Breast epithelium (tissue), 4 donors: Measurements from ENCODE around the gene AP4S1. TPM values are rescaled to one million over a fixed set of nuclear protein-coding genes. Genes with fewer than 3 reads are reported as not detected.
"Not testable (repeated sequence)": the region's sequence is repeated elsewhere in the genome, so short reads cannot be mapped to it uniquely, and the experiment has no call there.

Source experiments
- DNase-seq, 2 donors: peaks; one replicate each; pipeline ENCODE4 v3.0.0-alpha.2; 2019; ENCODE audit warnings: low spot score in 2 of 2
- H3K27ac ChIP-seq, 2 donors: fragments of 200-600 bp; sonication (generic) in 1 of 2; one replicate each; pipeline ENCODE4 v1.5.1; 2016 to 2019; ENCODE audit warnings: mild to moderate bottlenecking in 1 of 2
- H3K27me3 ChIP-seq, 2 donors: fragments of 200-600 bp; sonication (generic) in 1 of 2; one replicate each; pipeline versions ENCODE4 v1.5.1 to v1.6.0; 2017 to 2019; ENCODE audit warnings: control low read depth in 1 of 2, mild to moderate bottlenecking in 1 of 2
- H3K36me3 ChIP-seq: fragments of 200-600 bp; one replicate; pipeline ENCODE4 v1.5.1; 2019
- H3K4me1 ChIP-seq, 2 donors: fragments of 200-600 bp; sonication (generic); one replicate each; pipeline ENCODE4 v1.5.1; 2016 to 2019; ENCODE audit warnings: control low read depth in 1 of 2
- H3K4me3 ChIP-seq, 3 donors: fragments of 200-600 bp; sonication (generic); 1 replicate in 2 of 3; 2 replicates in 1 of 3; pipeline ENCODE4 v1.5.1; 2016 to 2019; ENCODE audit warnings: mild to moderate bottlenecking in 3 of 3, moderate library complexity in 2 of 3
- H3K9me3 ChIP-seq, 2 donors: fragments of 200-600 bp; sonication (generic) in 1 of 2; one replicate each; pipeline ENCODE4 v1.5.1; 2016 to 2019; ENCODE audit warnings: control low read depth in 1 of 2
- CTCF ChIP-seq, 3 donors: fragments of 450-650 bp; IDR thresholded peaks; one replicate each; pipeline ENCODE4 v1.5.1; 2016 to 2017; ENCODE audit warnings: antibody characterized with exemption in 3 of 3, mild to moderate bottlenecking in 3 of 3, moderate library complexity in 3 of 3
- POLR2A ChIP-seq: fragments of 450-650 bp; IDR thresholded peaks from one replicate; pipeline ENCODE4 v1.6.1; 2016; ENCODE audit warnings: antibody characterized with exemption, mild to moderate bottlenecking, moderate library complexity
- POLR2AphosphoS5 ChIP-seq, 3 donors: sonication (generic); formaldehyde crosslinking; IDR thresholded peaks; one replicate each; pipeline ENCODE4 v1.6.1; 2017; ENCODE audit warnings: antibody characterized with exemption in 3 of 3
- intact Hi-C: fragments of 100-400 bp; cut with DNase I; formaldehyde crosslinking; loops from one replicate; pipeline ENCODE4 v1.15.1; 2023; ENCODE audit warnings: low total_unique reads
- total RNA-seq, 3 donors: library from RNA; depleted of rRNA; stranded (reverse); fragments of >200 nt; gene quantifications; one replicate each; pipeline ENCODE4 v1.1.0, GENCODE V29; 2016

AP4S1 gene
- total RNA-seq, 3 donors from 2014 or later = 4.5 to 11.1 (median 5.2) TPM

GRCh38 chr14:31030469-31030868 lies 5.0 kb downstream of the AP4S1 start:
- Histone ChIP-seq H3K27ac (no peak overlapping the region), H3K4me1 (no peaks in the 10 kb centered on the region), H3K4me3 (no peak overlapping the region), H3K27me3 (no peaks in the 10 kb centered on the region), H3K36me3 (no peaks in the 10 kb centered on the region), H3K9me3 (no peaks in the 10 kb centered on the region)
- TF ChIP-seq POLR2AphosphoS5 (IDR thresholded peaks at IDR 0.05) = no peak
- TF ChIP-seq CTCF (IDR thresholded peaks at IDR 0.05) = no peak
- no peak for TF ChIP-seq POLR2A
- intact Hi-C loops = no loop called here
- DNase-seq = no peak

GRCh38 chr14:31036552-31036951 lies 11.1 kb downstream of the AP4S1 start:
- H3K9me3 ChIP-seq = no peaks in the 10 kb centered on the region
- intact Hi-C loops = no loop called here
- no peaks in the 10 kb centered on the region for H3K4me1 ChIP-seq
- no peaks in the 10 kb centered on the region for H3K36me3 ChIP-seq
- H3K27ac ChIP-seq = no peak overlapping the region
- no peak for DNase-seq
- no peaks in the 10 kb centered on the region for H3K27me3 ChIP-seq
- no peak overlapping the region for H3K4me3 ChIP-seq
- no peak for TF ChIP-seq CTCF (IDR thresholded peaks at IDR 0.05)
- TF ChIP-seq POLR2A = no peak
- no peak for TF ChIP-seq POLR2AphosphoS5 (IDR thresholded peaks at IDR 0.05)

GRCh38 chr14:31037709-31038221 lies 12.3 kb downstream of the AP4S1 start:
- no peaks in the 10 kb centered on the region for H3K9me3 ChIP-seq
- no peaks in the 10 kb centered on the region for H3K27me3 ChIP-seq
- no peak overlapping the region for H3K4me3 ChIP-seq
- intact Hi-C loops = no loop called here
- DNase-seq = no peak
- no peaks in the 10 kb centered on the region for H3K36me3 ChIP-seq
- H3K27ac ChIP-seq = no peak overlapping the region
- H3K4me1 ChIP-seq = no peaks in the 10 kb centered on the region
- TF ChIP-seq CTCF (IDR thresholded peaks at IDR 0.05) (no peak), POLR2AphosphoS5 (IDR thresholded peaks at IDR 0.05) (no peak), POLR2A (no peak)

GRCh38 chr14:31038521-31039166 lies 13.2 kb downstream of the AP4S1 start:
- no peaks in the 10 kb centered on the region for H3K4me1 ChIP-seq
- no peak overlapping the region for H3K4me3 ChIP-seq
- H3K27me3 ChIP-seq = no peaks in the 10 kb centered on the region
- H3K9me3 ChIP-seq = no peaks in the 10 kb centered on the region
- H3K36me3 ChIP-seq = no peaks in the 10 kb centered on the region
- intact Hi-C loops = no loop called here
- DNase-seq = no peak
- no peak overlapping the region for H3K27ac ChIP-seq
- TF ChIP-seq CTCF (IDR thresholded peaks at IDR 0.05) (no peak), POLR2A (no peak), POLR2AphosphoS5 (IDR thresholded peaks at IDR 0.05) (no peak)

GRCh38 chr14:31042300-31042699 lies 16.9 kb downstream of the AP4S1 start:
- Histone ChIP-seq H3K27ac (no peak overlapping the region), H3K4me1 (no peaks in the 10 kb centered on the region), H3K4me3 (no peak overlapping the region), H3K9me3 (no peaks in the 10 kb centered on the region), H3K36me3 (no peaks in the 10 kb centered on the region), H3K27me3 (no peaks in the 10 kb centered on the region)
- intact Hi-C loops = no loop called here
- DNase-seq = no peak
- TF ChIP-seq POLR2A (no peak), CTCF (IDR thresholded peaks at IDR 0.05) (no peak), POLR2AphosphoS5 (IDR thresholded peaks at IDR 0.05) (no peak)

GRCh38 chr14:31042893-31043292 lies 17.4 kb downstream of the AP4S1 start:
- H3K27ac ChIP-seq, DNase-seq: not testable (repeated sequence)

More at GRCh38 chr14:31042893-31043292, 17.4 kb downstream of the AP4S1 start:
- H3K9me3 ChIP-seq, H3K4me1 ChIP-seq, H3K4me3 ChIP-seq, H3K27me3 ChIP-seq, intact Hi-C loops, H3K36me3 ChIP-seq: not testable (repeated sequence)
